IMR-90 (cell line): Measurements from ENCODE around the gene NTSR1. TPM values are rescaled to one million over a fixed set of nuclear protein-coding genes. Genes with fewer than 3 reads are reported as not detected.

Source experiments
- ATAC-seq: fragments of 200-7000 bp; cut with Tn5 transposase; 2 replicates; pipeline ENCODE4 v1.9.1; 2020; ENCODE audit warnings: low read depth, mild to moderate bottlenecking, moderate library complexity
- BruUV-seq: library from RNA; stranded (reverse); fragments of 400-500 nt; replicated peaks from 2 replicates; lab custom pipeline; 2021; lab: Mats Ljungman, UMichigan
- CTCF ChIA-PET: fragments of 300-600 bp; formaldehyde crosslinking; extraction: SDS; loops from one replicate; lab custom pipeline; 2021; ENCODE audit warnings: antibody characterized with exemption; lab: Yijun Ruan, JAX
- POLR2A ChIA-PET: fragments of 300-600 bp; sonication (Branson Sonifier 250); formaldehyde crosslinking; loops from one replicate; lab custom pipeline; 2022; ENCODE audit warnings: antibody characterized with exemption; ENCODE audit not compliant: unreplicated experiment; lab: Charles Lee
- DNase-seq: peaks from one replicate; pipeline ENCODE4 v3.0.0; 2013
- H2AFZ ChIP-seq: replicated peaks from 2 replicates; pipeline ENCODE3; 2013; ENCODE audit warnings: low read length, mild to moderate bottlenecking; ENCODE audit not compliant: poor library complexity
- H2AK5ac ChIP-seq: 2 replicates; pipeline ENCODE4 v1.6.1; 2013; ENCODE audit warnings: low read depth, low read length, inconsistent platforms
- H2AK9ac ChIP-seq: replicated peaks from 2 replicates; pipeline ENCODE3; 2013; ENCODE audit warnings: mild to moderate bottlenecking, low read depth, low read length, moderate library complexity; ENCODE audit not compliant: poor library complexity
- H2BK120ac ChIP-seq: 2 replicates; pipeline ENCODE4 v1.6.1; 2013; ENCODE audit warnings: low read depth, low read length, inconsistent platforms
- H2BK15ac ChIP-seq: 3 replicates; pipeline ENCODE4 v1.6.1; 2013; ENCODE audit warnings: low read depth, low read length, inconsistent platforms
- H2BK20ac ChIP-seq: 2 replicates; pipeline ENCODE4 v1.6.1; 2013; ENCODE audit warnings: low read depth, mild to moderate bottlenecking, inconsistent platforms, low read length, moderate library complexity
- H2BK5ac ChIP-seq: 2 replicates; pipeline ENCODE4 v1.6.1; 2013; ENCODE audit warnings: mild to moderate bottlenecking, low read depth, low read length, inconsistent platforms; ENCODE audit not compliant: poor library complexity, severe bottlenecking
- H3K14ac ChIP-seq: replicated peaks from 2 replicates; pipeline ENCODE4 v1.6.1; 2013; ENCODE audit warnings: low read depth, low read length, inconsistent platforms
- H3K18ac ChIP-seq: 2 replicates; pipeline ENCODE4 v1.6.1; 2013; ENCODE audit warnings: low read depth, low read length, control low read depth
- H3K23ac ChIP-seq: 2 replicates; pipeline ENCODE4 v1.6.1; 2013; ENCODE audit warnings: low read depth, low read length, inconsistent platforms
- H3K27ac ChIP-seq: 2 replicates; pipeline ENCODE4 v1.5.1; 2013; ENCODE audit warnings: mild to moderate bottlenecking, control low read depth, low read length; ENCODE audit not compliant: insufficient read depth
- H3K27me3 ChIP-seq: 2 replicates; pipeline ENCODE4 v1.6.1; 2013; ENCODE audit warnings: low read length; ENCODE audit not compliant: control insufficient read depth, insufficient read depth
- H3K36me3 ChIP-seq: 2 replicates; pipeline ENCODE4 v1.6.1; 2013; ENCODE audit warnings: low read length, mixed read lengths; ENCODE audit not compliant: control insufficient read depth, insufficient read depth
- H3K4ac ChIP-seq: 2 replicates; pipeline ENCODE4 v1.6.1; 2013; ENCODE audit warnings: low read depth, low read length, inconsistent platforms
- H3K4me1 ChIP-seq: 2 replicates; pipeline ENCODE4 v1.6.1; 2013; ENCODE audit warnings: low read length, mixed read lengths; ENCODE audit not compliant: control insufficient read depth, insufficient read depth
- H3K4me2 ChIP-seq: 2 replicates; pipeline ENCODE4 v1.6.1; 2013; ENCODE audit warnings: low read depth, mild to moderate bottlenecking, control low read depth, low read length, moderate library complexity
- H3K4me3 ChIP-seq: 2 replicates; pipeline ENCODE4 v1.5.1; 2013; ENCODE audit warnings: low read depth, mild to moderate bottlenecking, control low read depth, low read length, moderate library complexity; ENCODE audit not compliant: insufficient read depth
- H3K56ac ChIP-seq: 2 replicates; pipeline ENCODE4 v1.6.1; 2013; ENCODE audit warnings: low read length, inconsistent platforms; ENCODE audit not compliant: insufficient read depth; ENCODE audit errors: extremely low read depth
- H3K79me1 ChIP-seq, 2 experiments: 2 replicates each; pipeline ENCODE4 v1.6.1; 2013; ENCODE audit warnings: low read length in 2 of 2, inconsistent platforms in 1 of 2, low read depth in 1 of 2
- H3K9ac ChIP-seq: 2 replicates; pipeline ENCODE4 v1.6.1; 2013; ENCODE audit warnings: low read depth, low read length, control low read depth
- H3K9me1 ChIP-seq: 2 replicates; pipeline ENCODE4 v1.6.1; 2013; ENCODE audit warnings: low read length, inconsistent platforms; ENCODE audit not compliant: insufficient read depth
- H3K9me3 ChIP-seq: 2 replicates; pipeline ENCODE4 v1.6.1; 2013; ENCODE audit warnings: low read length; ENCODE audit not compliant: control insufficient read depth, insufficient read depth
- H4K20me1 ChIP-seq: 2 replicates; pipeline ENCODE4 v1.6.1; 2013; ENCODE audit warnings: low read length, inconsistent platforms; ENCODE audit not compliant: insufficient read depth
- H4K5ac ChIP-seq: 2 replicates; pipeline ENCODE4 v1.6.1; 2013; ENCODE audit warnings: mild to moderate bottlenecking, low read depth, low read length, control low read depth
- H4K8ac ChIP-seq, 2 experiments: 2 replicates each; pipeline ENCODE4 v1.6.1; 2013; ENCODE audit warnings: low read depth in 2 of 2, low read length in 2 of 2, control low read depth in 1 of 2, inconsistent platforms in 1 of 2
- H4K91ac ChIP-seq: 2 replicates; pipeline ENCODE4 v1.6.1; 2013; ENCODE audit warnings: low read depth, low read length, inconsistent platforms; ENCODE audit not compliant: insufficient read depth
- BHLHE40 ChIP-seq: fragments of 150-350 bp; IDR thresholded peaks from 2 replicates; pipeline ENCODE4 v1.6.1; 2016; ENCODE audit warnings: mild to moderate bottlenecking, low read depth, low read length
- CEBPB ChIP-seq: IDR thresholded peaks from 2 replicates; pipeline ENCODE4 v1.6.1; 2012; ENCODE audit warnings: low read depth, low read length, improper control_type of control experiment
- CHD1 ChIP-seq: IDR thresholded peaks from 2 replicates; pipeline ENCODE4 v1.6.1; 2012; ENCODE audit warnings: low read depth, low read length, improper control_type of control experiment
- FOS ChIP-seq: fragments of 150-350 bp; IDR thresholded peaks from 2 replicates; pipeline ENCODE4 v1.6.1; 2016; ENCODE audit warnings: low read depth, low read length
- MAFK ChIP-seq: IDR thresholded peaks from 2 replicates; pipeline ENCODE4 v1.6.1; 2012; ENCODE audit warnings: low read depth, low read length, improper control_type of control experiment
- MAZ ChIP-seq: IDR thresholded peaks from 2 replicates; pipeline ENCODE4 v1.6.1; 2012; ENCODE audit warnings: low read depth, mild to moderate bottlenecking, low read length, improper control_type of control experiment, moderate library complexity, borderline replicate concordance
- MXI1 ChIP-seq: IDR thresholded peaks from 2 replicates; pipeline ENCODE4 v1.6.1; 2012; ENCODE audit warnings: low read depth, mild to moderate bottlenecking, low read length, moderate library complexity, borderline replicate concordance
- NFE2L2 ChIP-seq: fragments of 150-350 bp; IDR thresholded peaks from 2 replicates; pipeline ENCODE4 v1.6.1; 2016; ENCODE audit warnings: low read depth, mild to moderate bottlenecking, low read length
- POLR2A ChIP-seq: IDR thresholded peaks from 2 replicates; pipeline ENCODE4 v1.6.1; 2012; ENCODE audit warnings: mild to moderate bottlenecking, low read depth, low read length
- RAD21 ChIP-seq: IDR thresholded peaks from 2 replicates; pipeline ENCODE4 v1.6.1; 2012; ENCODE audit warnings: low read length, improper control_type of control experiment
- RCOR1 ChIP-seq: IDR thresholded peaks from 2 replicates; pipeline ENCODE4 v1.6.1; 2012; ENCODE audit warnings: mild to moderate bottlenecking, low read length, improper control_type of control experiment; ENCODE audit not compliant: insufficient replicate concordance
- RFX5 ChIP-seq: IDR thresholded peaks from 2 replicates; pipeline ENCODE4 v1.8.0; 2012; ENCODE audit warnings: low read depth, mild to moderate bottlenecking, low read length, moderate library complexity
- SMC3 ChIP-seq: fragments of 150-350 bp; IDR thresholded peaks from 2 replicates; pipeline ENCODE4 v1.6.1; 2016; ENCODE audit warnings: low read depth, mild to moderate bottlenecking, antibody characterized with exemption, low read length, moderate library complexity
- WGBS, 2 experiments: methylation state at CpG; one replicate each; pipeline versions ENCODE4 v1.1.5 to v1.1.7; 2013; ENCODE audit warnings: missing lambda C conversion rate in 2 of 2; ENCODE audit not compliant: insufficient read length in 1 of 2; ENCODE audit errors: extremely low coverage in 2 of 2; 5-methylcytosine and 5-hydroxymethylcytosine counted together
- dilution Hi-C: fragments of 300-500 bp; cut with HindIII; formaldehyde crosslinking; loops from one replicate; pipeline ENCODE4 v1.14.3; 2018; ENCODE audit warnings: low sequenced_read_pairs; ENCODE audit not compliant: unreplicated experiment
- in situ Hi-C: fragments of 300-500 bp; cut with MboI; formaldehyde crosslinking; loops from 3 replicates; pipeline ENCODE4 v1.14.3; 2019; ENCODE audit warnings: low sequenced_read_pairs, inconsistent platforms, mixed read lengths
- intact Hi-C: fragments of 100-400 bp; cut with micrococcal nuclease; formaldehyde crosslinking; loops from 2 replicates; pipeline ENCODE4 v1.10.0; 2022
- polyA plus RNA-seq, 3 experiments: library from polyadenylated mRNA; depleted of rRNA; stranded (reverse); fragments of >200 nt; gene quantifications; 2 replicates each; pipeline ENCODE4 v1.2.3, GENCODE V29; 2012; ENCODE audit warnings: low replicate concordance in 1 of 3
- total RNA-seq: library from RNA; depleted of rRNA; stranded (reverse); fragments of >200 nt; gene quantifications from 2 replicates; pipeline ENCODE4 v1.2.3, GENCODE V29; 2012
- TF ChIP-seq, protein P1 (sequence below): conservative IDR thresholded peaks from 2 replicates; pipeline ENCODE4 v1.5.1; 2012; ENCODE audit warnings: mild to moderate bottlenecking, low read depth, low read length, improper control_type of control experiment
- TF ChIP-seq, protein P2 (sequence below): fragments of 150-350 bp; IDR thresholded peaks from 2 replicates; pipeline ENCODE4 v1.6.1; 2016; ENCODE audit warnings: low read depth, mild to moderate bottlenecking, low read length, moderate library complexity, borderline replicate concordance
- TF ChIP-seq, protein P3 (sequence below): fragments of 150-350 bp; IDR thresholded peaks from 2 replicates; pipeline ENCODE4 v1.6.1; 2017; ENCODE audit warnings: mild to moderate bottlenecking, antibody characterized with exemption, low read length, low read depth

NTSR1 gene
- total and polyA plus RNA-seq, 2 of the 4 experiments (the other 2 are of a cell fraction): 0.54 to 1.8 TPM

DNA sequence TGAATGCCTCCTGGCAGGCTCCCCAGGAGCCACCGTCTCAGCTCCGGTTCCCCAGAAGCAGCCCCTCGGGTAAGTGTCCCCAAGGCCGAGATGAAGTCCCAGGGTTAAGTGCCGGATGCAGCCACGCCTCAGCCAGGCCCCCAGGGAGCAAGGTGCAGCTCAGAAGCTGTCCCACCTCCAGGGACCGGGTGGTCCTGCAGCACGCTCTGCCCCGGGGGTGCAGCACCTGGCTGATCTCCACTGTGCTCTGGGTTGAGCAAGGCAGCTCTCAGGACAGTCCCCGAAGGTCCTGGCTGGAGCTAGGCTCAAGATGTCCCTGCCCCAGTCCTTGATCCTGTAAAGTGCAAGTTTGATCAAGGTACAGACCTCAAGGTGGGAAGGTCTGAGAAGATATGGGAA is 15.1 kb upstream of the NTSR1 start:
- Histone ChIP-seq H3K9me3 (no peaks in the 10 kb centered on the region), H3K18ac (no peak overlapping the region), H3K27me3 (peaks cover 36% of the 10 kb centered on the region), H4K91ac (no peak overlapping the region), H2AK5ac (no peak overlapping the region), H3K9ac (no peak overlapping the region), H4K5ac (no peak overlapping the region), H3K27ac (no peak overlapping the region), H3K4me1 (no peaks in the 10 kb centered on the region), H3K56ac (no peak overlapping the region), H3K9me1 (no peaks in the 10 kb centered on the region), H3K4ac (no peak overlapping the region), H3K23ac (no peak overlapping the region), H2BK15ac (no peak overlapping the region), H2BK120ac (no peak overlapping the region), H3K79me1 (no peaks in the 10 kb centered on the region), H3K36me3 (no peaks in the 10 kb centered on the region), H3K4me3 (no peak overlapping the region), H2BK5ac (no peak overlapping the region), H4K20me1 (no peaks in the 10 kb centered on the region), H3K4me2 (no peak overlapping the region), H2AFZ (peak overlapping the region; percentile 32), H2AK9ac (no peak overlapping the region), H4K8ac (no peak overlapping the region), H3K14ac (no peak overlapping the region), H2BK20ac (no peak overlapping the region)
- no TSS peak for BruUV-seq
- TF ChIP-seq, protein P1, sequence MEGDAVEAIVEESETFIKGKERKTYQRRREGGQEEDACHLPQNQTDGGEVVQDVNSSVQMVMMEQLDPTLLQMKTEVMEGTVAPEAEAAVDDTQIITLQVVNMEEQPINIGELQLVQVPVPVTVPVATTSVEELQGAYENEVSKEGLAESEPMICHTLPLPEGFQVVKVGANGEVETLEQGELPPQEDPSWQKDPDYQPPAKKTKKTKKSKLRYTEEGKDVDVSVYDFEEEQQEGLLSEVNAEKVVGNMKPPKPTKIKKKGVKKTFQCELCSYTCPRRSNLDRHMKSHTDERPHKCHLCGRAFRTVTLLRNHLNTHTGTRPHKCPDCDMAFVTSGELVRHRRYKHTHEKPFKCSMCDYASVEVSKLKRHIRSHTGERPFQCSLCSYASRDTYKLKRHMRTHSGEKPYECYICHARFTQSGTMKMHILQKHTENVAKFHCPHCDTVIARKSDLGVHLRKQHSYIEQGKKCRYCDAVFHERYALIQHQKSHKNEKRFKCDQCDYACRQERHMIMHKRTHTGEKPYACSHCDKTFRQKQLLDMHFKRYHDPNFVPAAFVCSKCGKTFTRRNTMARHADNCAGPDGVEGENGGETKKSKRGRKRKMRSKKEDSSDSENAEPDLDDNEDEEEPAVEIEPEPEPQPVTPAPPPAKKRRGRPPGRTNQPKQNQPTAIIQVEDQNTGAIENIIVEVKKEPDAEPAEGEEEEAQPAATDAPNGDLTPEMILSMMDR: no peak
- TF ChIP-seq RCOR1: no peak
- no peak for TF ChIP-seq NFE2L2
- TF ChIP-seq MAZ: no peak
- TF ChIP-seq CEBPB: no peak
- TF ChIP-seq CHD1: no peak
- no peak for TF ChIP-seq RFX5
- TF ChIP-seq RAD21: no peak
- TF ChIP-seq, protein P2, sequence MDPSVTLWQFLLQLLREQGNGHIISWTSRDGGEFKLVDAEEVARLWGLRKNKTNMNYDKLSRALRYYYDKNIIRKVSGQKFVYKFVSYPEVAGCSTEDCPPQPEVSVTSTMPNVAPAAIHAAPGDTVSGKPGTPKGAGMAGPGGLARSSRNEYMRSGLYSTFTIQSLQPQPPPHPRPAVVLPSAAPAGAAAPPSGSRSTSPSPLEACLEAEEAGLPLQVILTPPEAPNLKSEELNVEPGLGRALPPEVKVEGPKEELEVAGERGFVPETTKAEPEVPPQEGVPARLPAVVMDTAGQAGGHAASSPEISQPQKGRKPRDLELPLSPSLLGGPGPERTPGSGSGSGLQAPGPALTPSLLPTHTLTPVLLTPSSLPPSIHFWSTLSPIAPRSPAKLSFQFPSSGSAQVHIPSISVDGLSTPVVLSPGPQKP: no peak
- TF ChIP-seq BHLHE40: no peak
- TF ChIP-seq POLR2A: no peak
- TF ChIP-seq, protein P3, sequence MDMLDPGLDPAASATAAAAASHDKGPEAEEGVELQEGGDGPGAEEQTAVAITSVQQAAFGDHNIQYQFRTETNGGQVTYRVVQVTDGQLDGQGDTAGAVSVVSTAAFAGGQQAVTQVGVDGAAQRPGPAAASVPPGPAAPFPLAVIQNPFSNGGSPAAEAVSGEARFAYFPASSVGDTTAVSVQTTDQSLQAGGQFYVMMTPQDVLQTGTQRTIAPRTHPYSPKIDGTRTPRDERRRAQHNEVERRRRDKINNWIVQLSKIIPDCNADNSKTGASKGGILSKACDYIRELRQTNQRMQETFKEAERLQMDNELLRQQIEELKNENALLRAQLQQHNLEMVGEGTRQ: no peak
- TF ChIP-seq SMC3: no peak
- TF ChIP-seq MXI1: no peak
- TF ChIP-seq FOS: no peak
- no peak for TF ChIP-seq MAFK
- no peak for DNase-seq
- CTCF ChIA-PET: no interaction called here
- intact Hi-C loops (no loop called here), dilution Hi-C loops (no loop called here), in situ Hi-C loops (loop anchor here (25.0 kb wide), 1 partner anchor 319 kb away; the partner anchor contains the start of gene BHLHE23)
- WGBS, 2 experiments: 73% methylated on average over 7 of the region's 10 CpGs; no CpG with 5 or more reads in 1 of the 2 experiments
- no peak for ATAC-seq
- POLR2A ChIA-PET: no interaction called here
